Endothelial cell of umbilical vein (primary cell): ENCODE results near the gene SERPINB2. TPM values are rescaled to one million over a fixed set of nuclear protein-coding genes. Genes with fewer than 3 reads are reported as not detected.
A peak's percentile ranks its signal among the peaks of the same experiment; 100 is the strongest.

Experiments used
- BruUV-seq: library from RNA; stranded (reverse); fragments of 400-500 nt; replicated peaks from 2 replicates; lab custom pipeline; 2021; lab: Mats Ljungman, UMichigan
- CTCF ChIA-PET: fragments of 300-600, 350-600 bp; sonication (Branson Sonifier 250); formaldehyde crosslinking; loops from one replicate; lab custom pipeline; 2021; ENCODE audit warnings: antibody characterized with exemption, inconsistent platforms; lab: Charles Lee
- POLR2A ChIA-PET: fragments of 300-600, 350-600 bp; sonication (Branson Sonifier 250); formaldehyde crosslinking; loops from one replicate; lab custom pipeline; 2021; ENCODE audit warnings: antibody characterized with exemption, inconsistent platforms; lab: Charles Lee
- DNase-seq: peaks from one replicate; pipeline ENCODE4 v3.0.0-alpha.2; 2011; ENCODE audit warnings: low read depth, low spot score
- FAIRE-seq: peaks from 2 replicates; lab custom pipeline; 2011; peaks lifted over from hg19 to GRCh38; lab: Jason Lieb, UNC
- H2AFZ ChIP-seq: 2 replicates; pipeline ENCODE4 v1.6.0; 2012; ENCODE audit warnings: low read depth, low read length, control low read depth, inconsistent platforms
- H3K27ac ChIP-seq: 2 replicates; pipeline ENCODE4 v1.5.1; 2011; ENCODE audit warnings: low read depth, mild to moderate bottlenecking, control low read depth, low read length, moderate library complexity; ENCODE audit not compliant: insufficient read depth
- H3K27me3 ChIP-seq, 2 experiments: 2 replicates each; pipeline versions ENCODE4 v1.6.0 to v1.6.1; 2011; ENCODE audit warnings: low read length in 2 of 2, mixed read lengths in 1 of 2; ENCODE audit not compliant: control insufficient read depth in 2 of 2, insufficient read depth in 2 of 2
- H3K36me3 ChIP-seq, 2 experiments: 2 replicates in 1 of 2; 3 replicates in 1 of 2; pipeline ENCODE4 v1.5.1; 2011; ENCODE audit warnings: low read length in 2 of 2, mild to moderate bottlenecking in 1 of 2, moderate library complexity in 1 of 2; ENCODE audit not compliant: control insufficient read depth in 2 of 2, insufficient read depth in 2 of 2; ENCODE audit errors: extremely low read depth in 1 of 2
- H3K4me1 ChIP-seq: 3 replicates; pipeline ENCODE4 v1.5.1; 2011; ENCODE audit warnings: mild to moderate bottlenecking, low read length; ENCODE audit not compliant: control insufficient read depth, insufficient read depth; ENCODE audit errors: extremely low read depth
- H3K4me2 ChIP-seq: 2 replicates; pipeline ENCODE4 v1.6.1; 2011; ENCODE audit warnings: low read length, control low read depth, mixed read lengths; ENCODE audit not compliant: insufficient read depth
- H3K4me3 ChIP-seq, 3 experiments: fragments of 200-600 bp in 1 of 3; sonication (generic), shearing (Covaris generic) in 1 of 3; replicated peaks in 1 of 3; 2 replicates each; pipeline ENCODE4 v1.5.1; 2011 to 2016; ENCODE audit warnings: control low read depth in 3 of 3, low read length in 3 of 3, mild to moderate bottlenecking in 2 of 3, inconsistent platforms in 1 of 3, low read depth in 1 of 3, moderate library complexity in 1 of 3; ENCODE audit not compliant: insufficient read depth in 1 of 3
- H3K79me2 ChIP-seq: 2 replicates; pipeline ENCODE4 v1.6.0; 2012; ENCODE audit warnings: low read length, inconsistent platforms; ENCODE audit not compliant: control insufficient read depth, insufficient read depth
- H3K9ac ChIP-seq: replicated peaks from 2 replicates; pipeline ENCODE3; 2011; ENCODE audit warnings: low read length, control low read depth; ENCODE audit not compliant: insufficient read depth; ENCODE audit errors: extremely low read depth
- H3K9me1 ChIP-seq: replicated peaks from 3 replicates; pipeline ENCODE4 v1.6.0; 2011; ENCODE audit warnings: mild to moderate bottlenecking, low read length; ENCODE audit not compliant: control insufficient read depth, insufficient read depth; ENCODE audit errors: extremely low read depth
- H3K9me3 ChIP-seq: replicated peaks from 2 replicates; pipeline ENCODE4 v1.5.1; 2012; ENCODE audit warnings: low read length, inconsistent platforms; ENCODE audit not compliant: control insufficient read depth, insufficient read depth
- H4K20me1 ChIP-seq: replicated peaks from 2 replicates; pipeline ENCODE3; 2011; ENCODE audit warnings: mild to moderate bottlenecking, low read length; ENCODE audit not compliant: control insufficient read depth, insufficient read depth; ENCODE audit errors: extremely low read depth
- EZH2 ChIP-seq: IDR thresholded peaks from 2 replicates; pipeline ENCODE4 v1.6.1; 2012; ENCODE audit warnings: borderline replicate concordance, low read depth, mild to moderate bottlenecking, moderate library complexity, low read length, inconsistent platforms; ENCODE audit not compliant: severe bottlenecking
- FOS ChIP-seq: IDR thresholded peaks from 2 replicates; pipeline ENCODE4 v1.6.1; 2011; ENCODE audit warnings: mild to moderate bottlenecking, low read length, moderate library complexity, borderline replicate concordance; ENCODE audit not compliant: insufficient read depth
- GATA2 ChIP-seq: IDR thresholded peaks from 2 replicates; pipeline ENCODE4 v1.7.0; 2011; ENCODE audit warnings: low read depth, mild to moderate bottlenecking, moderate library complexity, mixed read lengths, low read length; ENCODE audit not compliant: insufficient read length, insufficient read depth
- JUN ChIP-seq: IDR thresholded peaks from 2 replicates; pipeline ENCODE4 v1.6.1; 2011; ENCODE audit warnings: borderline replicate concordance, low read depth; ENCODE audit not compliant: insufficient read length, insufficient read depth
- MYC ChIP-seq: IDR thresholded peaks from one replicate; pipeline ENCODE4 v1.6.1; 2011; ENCODE audit warnings: mild to moderate bottlenecking, low read depth, low read length
- POLR2A ChIP-seq: IDR thresholded peaks from 2 replicates; pipeline ENCODE4 v1.6.1; 2012; ENCODE audit warnings: low read depth, mild to moderate bottlenecking, control low read depth, low read length
- POLR2AphosphoS5 ChIP-seq: IDR thresholded peaks from 2 replicates; pipeline ENCODE4 v1.6.1; 2012; ENCODE audit warnings: low read depth, mild to moderate bottlenecking, control low read depth, low read length, moderate library complexity; ENCODE audit not compliant: insufficient read depth
- dilution Hi-C: fragments of 300-500 bp; cut with MboI; formaldehyde crosslinking; loops from one replicate; pipeline ENCODE4 v1.15.0; 2019; ENCODE audit warnings: low sequenced_read_pairs; ENCODE audit not compliant: extremely low pct_ligation_motif_present
- intact Hi-C: fragments of 100-400 bp; cut with micrococcal nuclease; formaldehyde crosslinking; loops from one replicate; pipeline ENCODE4 v1.10.0; 2022
- polyA plus RNA-seq, 4 experiments: library from polyadenylated mRNA; depleted of rRNA in 3 of 4; stranded (reverse) in 3 of 4; unstranded in 1 of 4; fragments of >200 nt; gene quantifications; 2 replicates each; pipeline versions ENCODE4 v1.2.1 to v1.2.3, GENCODE V29; 2011 to 2012; ENCODE audit warnings: missing spikeins in 1 of 4
- total RNA-seq: library from RNA; stranded (reverse); gene quantifications from 2 replicates; pipeline ENCODE4 v1.2.3, GENCODE V29; 2021
- TF ChIP-seq, protein P1 (sequence below): IDR thresholded peaks from 2 replicates; pipeline ENCODE4 v1.6.1; 2011; ENCODE audit not compliant: insufficient read depth, insufficient read length
- TF ChIP-seq, protein P2 (sequence below), 2 donors: IDR thresholded peaks; 1 replicate in 1 of 2; 2 replicates in 1 of 2; pipeline ENCODE4 v1.5.1; 2011; ENCODE audit warnings: low read length in 2 of 2, mild to moderate bottlenecking in 2 of 2, moderate library complexity in 2 of 2, control low read depth in 1 of 2, inconsistent platforms in 1 of 2, low read depth in 1 of 2; ENCODE audit not compliant: insufficient read depth in 1 of 2; ENCODE audit errors: extremely low read depth in 1 of 2

Gene SERPINB2
- total and polyA plus RNA-seq, 2 donors (not counting 3 experiments of a cell fraction or from before 2014, with no cell fraction given) = 0.24 to 2.5 TPM

DNA sequence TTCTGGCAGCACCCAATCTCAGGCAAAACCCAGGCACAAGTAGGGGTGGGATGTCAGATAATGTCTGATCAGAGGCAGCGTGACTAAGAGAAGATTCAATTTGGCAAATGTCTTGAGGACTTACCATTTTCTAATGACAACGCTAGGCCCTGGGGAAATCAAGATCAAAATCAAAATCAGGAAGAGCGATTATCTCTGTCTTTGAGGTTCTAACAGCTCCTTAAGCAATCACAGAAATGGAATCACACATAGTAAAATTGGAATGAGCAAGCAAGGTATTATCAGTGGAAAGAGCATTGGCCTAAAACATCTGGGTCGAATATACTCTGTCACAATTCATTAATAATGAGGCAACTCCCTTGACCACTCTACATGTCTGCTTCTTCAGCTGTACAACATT is 8.6 kb upstream of the SERPINB2 start:
- no TSS peak for BruUV-seq
- Histone ChIP-seq H3K4me1 (peaks cover 42% of the 10 kb centered on the region), H3K27me3 (no peaks in the 10 kb centered on the region), H3K36me3 (no peaks in the 10 kb centered on the region), H3K9me3 (no peaks in the 10 kb centered on the region), H4K20me1 (no peaks in the 10 kb centered on the region), H3K27ac (no peak overlapping the region), H3K4me3 (no peak overlapping the region), H2AFZ (peak overlapping the region; percentile 35), H3K4me2 (no peak overlapping the region), H3K9ac (no peak overlapping the region), H3K9me1 (no peaks in the 10 kb centered on the region), H3K79me2 (no peaks in the 10 kb centered on the region)
- FAIRE-seq = no peak
- ChIA-PET CTCF (no interaction called here), POLR2A (no interaction called here)
- no peak for DNase-seq
- dilution Hi-C loops = no loop called here
- TF ChIP-seq MYC = no peak
- TF ChIP-seq JUN = no peak
- peak; percentile 9 for TF ChIP-seq GATA2
- intact Hi-C loops = no loop called here

DNA sequence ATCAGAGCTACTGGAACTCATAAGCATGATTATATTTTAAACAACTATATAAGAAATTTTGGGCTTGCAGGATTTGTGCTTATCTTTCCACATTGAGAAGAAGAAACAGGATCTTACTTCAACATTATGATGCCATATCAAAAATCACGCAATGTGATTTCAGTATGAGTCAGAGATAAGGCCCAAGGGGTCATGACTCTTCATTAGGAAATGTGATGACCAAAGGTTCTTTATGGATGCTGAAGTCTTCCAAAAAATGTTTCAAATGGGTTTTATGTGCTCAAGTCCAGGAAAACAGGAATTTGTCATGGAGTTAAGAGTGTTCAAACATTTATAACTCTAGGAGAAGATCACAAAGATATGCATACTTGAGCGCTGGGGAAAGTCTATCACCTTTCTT is 7.8 kb upstream of the SERPINB2 start:
- dilution Hi-C loops (no loop called here), intact Hi-C loops (no loop called here)
- H3K9ac ChIP-seq = no peak overlapping the region
- peak; percentile 74 for FAIRE-seq
- DNase-seq = peak; percentile 78
- ChIA-PET POLR2A (no interaction called here), CTCF (no interaction called here)
- no peaks in the 10 kb centered on the region for H3K9me3 ChIP-seq
- peaks cover 42% of the 10 kb centered on the region for H3K4me1 ChIP-seq
- H3K79me2 ChIP-seq = no peaks in the 10 kb centered on the region
- no peaks in the 10 kb centered on the region for H4K20me1 ChIP-seq
- peak; percentile 85 for TF ChIP-seq JUN
- no peak for TF ChIP-seq EZH2
- TF ChIP-seq POLR2AphosphoS5 = peak; percentile 35
- TF ChIP-seq, protein P1, sequence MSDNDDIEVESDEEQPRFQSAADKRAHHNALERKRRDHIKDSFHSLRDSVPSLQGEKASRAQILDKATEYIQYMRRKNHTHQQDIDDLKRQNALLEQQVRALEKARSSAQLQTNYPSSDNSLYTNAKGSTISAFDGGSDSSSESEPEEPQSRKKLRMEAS = no peak
- peak; percentile 91 for TF ChIP-seq FOS
- TF ChIP-seq, protein P2, sequence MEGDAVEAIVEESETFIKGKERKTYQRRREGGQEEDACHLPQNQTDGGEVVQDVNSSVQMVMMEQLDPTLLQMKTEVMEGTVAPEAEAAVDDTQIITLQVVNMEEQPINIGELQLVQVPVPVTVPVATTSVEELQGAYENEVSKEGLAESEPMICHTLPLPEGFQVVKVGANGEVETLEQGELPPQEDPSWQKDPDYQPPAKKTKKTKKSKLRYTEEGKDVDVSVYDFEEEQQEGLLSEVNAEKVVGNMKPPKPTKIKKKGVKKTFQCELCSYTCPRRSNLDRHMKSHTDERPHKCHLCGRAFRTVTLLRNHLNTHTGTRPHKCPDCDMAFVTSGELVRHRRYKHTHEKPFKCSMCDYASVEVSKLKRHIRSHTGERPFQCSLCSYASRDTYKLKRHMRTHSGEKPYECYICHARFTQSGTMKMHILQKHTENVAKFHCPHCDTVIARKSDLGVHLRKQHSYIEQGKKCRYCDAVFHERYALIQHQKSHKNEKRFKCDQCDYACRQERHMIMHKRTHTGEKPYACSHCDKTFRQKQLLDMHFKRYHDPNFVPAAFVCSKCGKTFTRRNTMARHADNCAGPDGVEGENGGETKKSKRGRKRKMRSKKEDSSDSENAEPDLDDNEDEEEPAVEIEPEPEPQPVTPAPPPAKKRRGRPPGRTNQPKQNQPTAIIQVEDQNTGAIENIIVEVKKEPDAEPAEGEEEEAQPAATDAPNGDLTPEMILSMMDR (IDR thresholded peaks at IDR 0.05; ENCODE audit: extremely low read depth in 1 of 2, insufficient read depth in 1 of 2, low read depth in 1 of 2, low read length in 2 of 2) = no peak
- no peak for TF ChIP-seq POLR2A
- TF ChIP-seq GATA2 = peak; percentile 95
- TF ChIP-seq MYC = no peak
- BruUV-seq = no TSS peak
- H3K27me3 ChIP-seq = no peaks in the 10 kb centered on the region
- H3K36me3 ChIP-seq = no peaks in the 10 kb centered on the region
- peak overlapping the region; percentile 58 for H3K27ac ChIP-seq
- H3K4me2 ChIP-seq = peak overlapping the region; percentile 57
- H3K4me3 ChIP-seq = no peak overlapping the region
- H2AFZ ChIP-seq = no peak overlapping the region
- no peaks in the 10 kb centered on the region for H3K9me1 ChIP-seq
